Activated naive CD4-positive, alpha-beta T cell treated with anti-CD3 and anti-CD28 coated beads for 36 hours (primary cell): ENCODE data around the gene ACTN4. TPM values are rescaled to one million over a fixed set of nuclear protein-coding genes. Genes with fewer than 3 reads are reported as not detected.
"Not testable (repeated sequence)": the region's sequence is repeated elsewhere in the genome, so short reads cannot be mapped to it uniquely, and the experiment has no call there.

Experiments
- CTCF ChIA-PET: fragments of 350-600 bp; sonication (Branson Sonifier 250); formaldehyde crosslinking; loops from one replicate; lab custom pipeline; 2021; ENCODE audit warnings: antibody characterized with exemption; lab: Charles Lee
- DNase-seq: peaks from one replicate; pipeline ENCODE4 v3.0.0-alpha.2; 2020
- H3K27ac Mint-ChIP-seq: one replicate; pipeline ENCODE4 v1.8.0; 2021; ENCODE audit warnings: mild to moderate bottlenecking, mixed read lengths
- H3K27me3 Mint-ChIP-seq: one replicate; pipeline ENCODE4 v1.8.0; 2021; ENCODE audit warnings: low read depth, mixed read lengths
- H3K36me3 Mint-ChIP-seq: one replicate; pipeline ENCODE4 v1.8.0; 2021; ENCODE audit warnings: low read depth, mixed read lengths
- H3K4me1 Mint-ChIP-seq: one replicate; pipeline ENCODE4 v1.8.0; 2021; ENCODE audit warnings: low read depth, mixed read lengths
- H3K4me3 Mint-ChIP-seq: one replicate; pipeline ENCODE4 v1.8.0; 2021; ENCODE audit warnings: mild to moderate bottlenecking, moderate library complexity, mixed read lengths
- H3K9me3 Mint-ChIP-seq: one replicate; pipeline ENCODE4 v1.8.0; 2021; ENCODE audit warnings: mixed read lengths
- intact Hi-C: fragments of 100-400 bp; cut with micrococcal nuclease; formaldehyde crosslinking; loops from one replicate; pipeline ENCODE4 v1.15.1; 2023
- total RNA-seq, 2 experiments: library from RNA; stranded (reverse); gene quantifications; one replicate each; pipeline ENCODE4 v1.2.3, GENCODE V29; 2021

The ACTN4 gene
- 100 to 1,000 TPM; 117 to 119 TPM for total RNA-seq

GRCh38 chr19:38647368-38647965 is at the start of gene ACTN4:
Gene ACTN4, plus strand, starts transcription at chr19:38647649. Its CDS starts 97 bp downstream, at chr19:38647746.
- Mint-ChIP-seq H3K4me3 (peak within 1 kb of the TSS; percentile 96), H3K36me3 (peaks cover 5% of the 10 kb centered on the region), H3K27me3 (peaks cover 29% of the 10 kb centered on the region), H3K27ac (peak within 1 kb of the TSS; percentile 30), H3K9me3 (no peaks in the 10 kb centered on the region), H3K4me1 (peaks cover 30% of the 10 kb centered on the region)
- DNase-seq: peak; percentile 99
- intact Hi-C loops: loop anchor here (1.0 kb wide), 4 partner anchors 8 to 203 kb away; no protein-coding TSS in a partner anchor
- CTCF ChIA-PET: interaction anchor here (0.6 to 2.7 kb wide), 5 partner anchors 10 to 244 kb away, joined by 3 to 10 read pairs (median 5); partner anchors contain the start of gene FAM98C

DNA sequence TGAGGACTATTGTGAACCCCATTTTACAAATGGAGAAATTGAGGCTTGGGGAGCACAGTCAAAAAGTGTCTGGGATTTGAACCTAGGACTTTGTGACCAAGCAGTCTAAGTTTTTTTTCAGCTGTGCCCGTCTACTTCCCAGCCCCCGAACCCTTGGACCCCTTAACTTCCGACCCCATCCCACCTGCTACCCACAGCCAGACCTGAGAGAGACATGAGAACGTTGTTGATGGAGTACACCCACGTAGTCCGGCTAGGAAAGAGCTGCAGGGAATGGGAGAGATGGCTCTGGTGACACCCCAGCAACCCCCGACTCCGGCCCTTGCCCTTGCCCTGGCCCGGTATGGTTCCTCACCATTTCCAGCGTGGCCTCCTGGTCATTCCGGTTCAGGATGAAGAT is 47.7 kb upstream of the ACTN4 start:
- DNase-seq: no peak
- H3K36me3 Mint-ChIP-seq: peaks cover 28% of the 10 kb centered on the region
- no peaks in the 10 kb centered on the region for H3K27me3 Mint-ChIP-seq
- CTCF ChIA-PET: no interaction called here
- no peak overlapping the region for H3K27ac Mint-ChIP-seq
- no peak overlapping the region for H3K4me3 Mint-ChIP-seq
- intact Hi-C loops: no loop called here
- no peaks in the 10 kb centered on the region for H3K9me3 Mint-ChIP-seq
- no peaks in the 10 kb centered on the region for H3K4me1 Mint-ChIP-seq

DNA sequence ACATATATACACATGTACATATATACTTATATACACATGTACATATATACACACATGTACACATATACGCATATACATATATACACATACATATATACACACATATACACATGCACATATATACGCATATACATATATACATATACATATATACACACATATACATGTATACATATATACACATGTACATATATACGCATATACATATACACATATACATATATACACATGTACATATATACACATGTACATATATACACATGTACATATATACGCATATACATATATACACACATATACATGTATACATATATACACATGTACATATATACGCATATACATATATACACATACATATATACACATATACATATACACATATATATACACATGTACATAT is 44.6 kb upstream of the ACTN4 start:
- H3K4me3 Mint-ChIP-seq, CTCF ChIA-PET, intact Hi-C loops, DNase-seq, H3K27me3 Mint-ChIP-seq, H3K9me3 Mint-ChIP-seq, H3K27ac Mint-ChIP-seq, H3K4me1 Mint-ChIP-seq: not testable (repeated sequence)
- H3K36me3 Mint-ChIP-seq: peaks cover 24% of the 10 kb centered on the region

- no peak overlapping the region for H3K4me3 Mint-ChIP-seq
- no peaks in the 10 kb centered on the region for H3K4me1 Mint-ChIP-seq
- no peak for DNase-seq
- peaks cover 29% of the 10 kb centered on the region for H3K36me3 Mint-ChIP-seq
- no peaks in the 10 kb centered on the region for H3K9me3 Mint-ChIP-seq
- intact Hi-C loops: no loop called here
- no peaks in the 10 kb centered on the region for H3K27me3 Mint-ChIP-seq
- H3K27ac Mint-ChIP-seq: no peak overlapping the region
- CTCF ChIA-PET: no interaction called here
These were observed 41.3 kb upstream of the ACTN4 start for GRCh38 chr19:38606131-38606530.

DNA sequence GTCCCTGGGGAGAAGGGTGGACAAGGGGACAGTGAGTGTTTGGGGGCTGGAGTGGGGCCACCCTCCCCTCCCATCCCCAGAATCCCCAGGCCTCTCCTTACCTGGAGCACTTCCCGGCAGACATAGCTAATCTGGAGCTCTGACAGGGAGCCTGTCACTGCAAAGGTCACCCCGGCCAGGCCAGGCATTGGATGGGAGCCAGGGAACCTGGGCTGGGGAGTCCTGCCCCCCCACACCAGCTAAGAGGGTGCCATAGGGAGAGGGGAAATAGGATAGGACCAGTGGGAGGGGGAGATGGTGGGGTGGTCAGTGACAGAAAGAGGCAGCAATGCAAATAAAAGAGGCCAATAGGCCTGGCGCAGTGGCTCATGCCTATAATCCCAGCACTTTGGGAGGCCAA is 33.2 kb upstream of the ACTN4 start:
- peaks cover 40% of the 10 kb centered on the region for H3K4me1 Mint-ChIP-seq
- intact Hi-C loops: loop anchor here (10.0 kb wide), 1 partner anchor 709 kb away; the partner anchor contains the start of genes SIPA1L3 and WDR87
- H3K27ac Mint-ChIP-seq: no peak overlapping the region
- no peak overlapping the region for H3K4me3 Mint-ChIP-seq
- no peak for DNase-seq
- H3K9me3 Mint-ChIP-seq: no peaks in the 10 kb centered on the region
- H3K36me3 Mint-ChIP-seq: peaks cover 44% of the 10 kb centered on the region
- CTCF ChIA-PET: interaction anchor here (1.1 to 1.6 kb wide), 2 partner anchors 101 to 317 kb away, joined by 3 read pairs; partner anchors contain the start of gene MRPS12
- no peaks in the 10 kb centered on the region for H3K27me3 Mint-ChIP-seq

DNA sequence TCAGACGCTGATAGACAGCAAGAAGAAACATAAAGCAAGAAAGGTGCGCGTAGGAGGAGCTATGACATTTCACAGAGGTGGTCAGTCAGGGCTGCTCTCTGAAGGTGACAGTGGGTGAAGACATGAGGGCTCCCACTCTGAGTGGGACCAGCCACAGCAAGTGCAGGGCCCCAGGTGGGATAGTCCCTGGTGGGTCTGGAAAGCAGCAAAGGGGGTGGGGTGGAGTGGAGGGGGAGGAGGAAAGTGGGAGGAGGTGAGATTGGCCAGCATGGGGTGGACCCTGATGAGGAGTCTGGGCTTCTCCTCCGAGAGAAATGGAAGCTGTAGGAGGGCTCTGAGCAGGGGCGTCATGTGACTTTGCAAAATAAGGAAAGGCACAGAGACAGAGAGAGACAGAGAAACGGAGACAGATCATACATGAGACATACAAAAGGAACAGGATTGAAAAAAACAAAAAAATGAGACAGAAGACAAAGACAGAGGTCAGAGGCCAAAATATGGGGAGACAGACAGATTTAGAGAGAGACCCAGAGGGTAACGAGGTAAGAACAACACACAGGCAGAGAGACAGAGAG is 32.4 kb upstream of the ACTN4 start:
- Mint-ChIP-seq H3K4me1 (peaks cover 46% of the 10 kb centered on the region), H3K27ac (no peak overlapping the region), H3K27me3 (no peaks in the 10 kb centered on the region), H3K9me3 (no peaks in the 10 kb centered on the region), H3K36me3 (peaks cover 45% of the 10 kb centered on the region), H3K4me3 (peak overlapping the region; percentile 38)
- intact Hi-C loops: loop anchor here (5.0 to 10.0 kb wide), 4 partner anchors 58 to 710 kb away; partner anchors contain the start of genes KCNK6, RASGRP4, SIPA1L3 and WDR87
- no peak for DNase-seq
- CTCF ChIA-PET: no interaction called here

DNA sequence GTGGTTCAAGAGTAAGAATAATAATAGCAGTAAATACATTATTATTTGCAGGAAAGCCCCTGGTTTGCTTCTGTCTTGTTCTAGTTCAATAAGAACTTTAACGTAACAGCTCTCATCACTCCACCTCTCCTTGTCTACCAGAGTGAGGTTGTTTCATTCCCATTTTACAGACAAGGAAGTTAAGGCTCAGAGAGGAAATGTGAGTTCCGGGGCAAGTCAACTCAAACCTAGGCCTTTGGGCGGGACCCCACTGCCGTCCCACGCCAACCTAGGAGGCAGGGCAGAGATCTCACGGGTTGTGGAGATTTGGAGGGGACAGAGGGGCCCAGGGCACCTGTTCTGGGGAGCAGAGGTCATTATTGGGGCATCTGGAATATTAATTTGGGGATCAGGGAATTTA is 31.2 kb upstream of the ACTN4 start:
- H3K27ac Mint-ChIP-seq: peak overlapping the region; percentile 91
- CTCF ChIA-PET: no interaction called here
- peaks cover 51% of the 10 kb centered on the region for H3K4me1 Mint-ChIP-seq
- H3K36me3 Mint-ChIP-seq: peaks cover 43% of the 10 kb centered on the region
- DNase-seq: no peak
- H3K4me3 Mint-ChIP-seq: peak overlapping the region; percentile 100
- intact Hi-C loops: loop anchor here (5.0 to 10.0 kb wide), 4 partner anchors 59 to 711 kb away; partner anchors contain the start of genes KCNK6, RASGRP4, SIPA1L3 and WDR87
- H3K27me3 Mint-ChIP-seq: no peaks in the 10 kb centered on the region
- H3K9me3 Mint-ChIP-seq: no peaks in the 10 kb centered on the region

DNA sequence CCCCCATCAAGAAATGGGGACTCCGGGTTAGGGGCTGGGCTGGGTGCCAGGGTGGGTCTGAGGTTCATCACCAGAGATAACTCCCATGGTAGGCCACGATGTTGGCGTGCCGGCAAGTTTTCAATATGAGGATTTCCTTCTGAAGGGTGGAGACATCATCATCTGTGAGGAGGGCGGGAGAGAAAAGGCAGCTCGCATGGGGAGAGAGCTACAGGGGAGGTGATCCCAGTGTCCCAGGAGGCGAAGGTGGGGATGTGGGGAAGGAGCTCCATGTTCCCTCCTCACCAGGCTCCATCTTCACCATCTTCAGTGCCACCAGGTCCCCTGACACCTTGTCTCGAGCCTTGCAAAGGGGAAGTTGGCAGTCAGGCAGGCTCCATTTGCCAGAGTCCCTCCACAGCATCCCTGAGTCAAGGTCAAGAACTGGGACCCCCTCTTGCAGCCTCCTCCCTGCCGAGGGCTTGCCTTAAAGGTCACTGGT is 30.1 kb upstream of the ACTN4 start:
- peak overlapping the region; percentile 91 for H3K27ac Mint-ChIP-seq
- H3K27me3 Mint-ChIP-seq: no peaks in the 10 kb centered on the region
- peaks cover 47% of the 10 kb centered on the region for H3K36me3 Mint-ChIP-seq
- H3K9me3 Mint-ChIP-seq: no peaks in the 10 kb centered on the region
- DNase-seq: peak; percentile 49
- H3K4me3 Mint-ChIP-seq: peak overlapping the region; percentile 100
- CTCF ChIA-PET: interaction anchor here (1.0 to 5.9 kb wide), 4 partner anchors 18 to 214 kb away, joined by 4 to 42 read pairs (median 8); partner anchors contain the start of gene FAM98C
- intact Hi-C loops: loop anchor here (5.0 to 10.0 kb wide), 4 partner anchors 60 to 713 kb away; partner anchors contain the start of genes KCNK6, RASGRP4, SIPA1L3 and WDR87
- peaks cover 54% of the 10 kb centered on the region for H3K4me1 Mint-ChIP-seq

GRCh38 chr19:38617764-38618589 is 29.5 kb upstream of the ACTN4 start, which contains the start of gene MAP4K1:
Gene MAP4K1, minus strand, starts transcription at chr19:38617953. Its CDS starts 58 bp downstream, at chr19:38617895.
- Mint-ChIP-seq H3K4me3 (peak within 1 kb of the TSS; percentile 100), H3K36me3 (peaks cover 43% of the 10 kb centered on the region), H3K27me3 (no peaks in the 10 kb centered on the region), H3K27ac (peak within 1 kb of the TSS; percentile 91), H3K9me3 (no peaks in the 10 kb centered on the region), H3K4me1 (peaks cover 49% of the 10 kb centered on the region)
- intact Hi-C loops: loop anchor here (1.0 to 10.0 kb wide), 12 partner anchors 29 to 713 kb away; partner anchors contain the start of genes ACTN4, KCNK6, MRPS12 and PSMD8
- CTCF ChIA-PET: interaction anchor here (1.0 to 5.9 kb wide), 6 partner anchors 17 to 215 kb away, joined by 3 to 42 read pairs (median 4); partner anchors contain the start of gene FAM98C
- DNase-seq: peak; percentile 84

GRCh38 chr19:38618590-38619360 is 28.7 kb upstream of the ACTN4 start, which contains the start of gene EIF3K:
Gene EIF3K, plus strand, starts transcription at chr19:38619188. Its CDS starts 81 bp downstream, at chr19:38619269.
- Mint-ChIP-seq H3K9me3 (no peaks in the 10 kb centered on the region), H3K27me3 (no peaks in the 10 kb centered on the region), H3K36me3 (peaks cover 42% of the 10 kb centered on the region), H3K4me3 (peak within 1 kb of the TSS; percentile 100), H3K27ac (peak within 1 kb of the TSS; percentile 91), H3K4me1 (peaks cover 45% of the 10 kb centered on the region)
- intact Hi-C loops: loop anchor here (1.0 to 10.0 kb wide), 15 partner anchors 19 to 714 kb away; partner anchors contain the start of genes ACTN4, KCNK6, MRPS12 and NFKBIB
- peak; percentile 99 for DNase-seq
- CTCF ChIA-PET: interaction anchor here (0.6 to 5.9 kb wide), 5 partner anchors 16 to 216 kb away, joined by 3 to 42 read pairs (median 3); partner anchors contain the start of gene FAM98C
